ENCODE measurements around the gene EIPR1.

GRCh38 chr2:3251946-3252345, 125.7 kb downstream of the EIPR1 start:
- no peak for TF ChIP-seq POLR2AphosphoS5 (IDR thresholded peaks at IDR 0.05)
- no peak for TF ChIP-seq CTCF (IDR thresholded peaks at IDR 0.05; ENCODE audit: poor library complexity, severe bottlenecking)
- TF ChIP-seq EP300 (conservative IDR thresholded peaks at IDR 0.05; ENCODE audit: poor library complexity, severe bottlenecking), result no peak
- no peak for TF ChIP-seq REST (IDR thresholded peaks at IDR 0.05; ENCODE audit: borderline replicate concordance)
- no peak for TF ChIP-seq MXI1 (conservative IDR thresholded peaks at IDR 0.05; ENCODE audit: poor library complexity, severe bottlenecking)

Measured in neural cell (in vitro differentiated cells).